ENCODE results near the gene AVPR2. TPM values are rescaled to one million over a fixed set of nuclear protein-coding genes. Genes with fewer than 3 reads are reported as not detected.

Gene AVPR2
- total RNA-seq, 1 donor from 2014 or later = not detected

DNA sequence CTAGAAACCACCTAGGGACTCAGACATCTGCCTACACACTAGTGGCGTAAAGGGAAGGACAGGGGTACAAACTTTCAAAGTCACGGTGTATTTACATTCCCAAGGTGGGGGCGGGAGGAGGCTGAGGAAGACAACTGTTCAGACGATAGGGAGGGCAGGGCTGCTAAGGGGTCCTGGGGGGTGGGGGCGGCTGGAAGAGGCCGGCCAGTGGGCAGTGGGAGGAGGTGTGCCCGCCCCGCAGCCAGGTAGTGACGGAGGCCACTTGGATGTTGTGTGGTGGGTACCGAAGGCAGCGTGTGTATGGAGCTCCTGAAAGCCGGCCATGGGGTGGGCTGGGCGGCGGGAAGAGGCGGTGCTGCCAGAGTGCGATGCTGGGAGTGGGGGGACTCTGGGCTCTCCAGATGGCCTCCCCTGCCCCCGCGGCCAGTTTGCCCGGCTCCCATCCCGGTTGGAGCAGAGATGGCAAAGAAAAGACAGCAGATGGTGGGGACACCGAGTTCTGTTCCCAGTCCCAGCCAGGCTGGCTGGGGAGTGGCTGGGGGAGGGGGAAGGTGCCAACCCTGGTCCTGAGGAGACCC is 42.7 kb upstream of the AVPR2 start:
- no peak for DNase-seq
- peaks cover 8% of the 10 kb centered on the region for H3K9me3 Mint-ChIP-seq (ENCODE audit: unreplicated experiment)
- peaks cover 4% of the 10 kb centered on the region for H3K27me3 Mint-ChIP-seq (ENCODE audit: unreplicated experiment)
- no peaks in the 10 kb centered on the region for H3K36me3 Mint-ChIP-seq (ENCODE audit: unreplicated experiment)
- TF ChIP-seq, protein P1, sequence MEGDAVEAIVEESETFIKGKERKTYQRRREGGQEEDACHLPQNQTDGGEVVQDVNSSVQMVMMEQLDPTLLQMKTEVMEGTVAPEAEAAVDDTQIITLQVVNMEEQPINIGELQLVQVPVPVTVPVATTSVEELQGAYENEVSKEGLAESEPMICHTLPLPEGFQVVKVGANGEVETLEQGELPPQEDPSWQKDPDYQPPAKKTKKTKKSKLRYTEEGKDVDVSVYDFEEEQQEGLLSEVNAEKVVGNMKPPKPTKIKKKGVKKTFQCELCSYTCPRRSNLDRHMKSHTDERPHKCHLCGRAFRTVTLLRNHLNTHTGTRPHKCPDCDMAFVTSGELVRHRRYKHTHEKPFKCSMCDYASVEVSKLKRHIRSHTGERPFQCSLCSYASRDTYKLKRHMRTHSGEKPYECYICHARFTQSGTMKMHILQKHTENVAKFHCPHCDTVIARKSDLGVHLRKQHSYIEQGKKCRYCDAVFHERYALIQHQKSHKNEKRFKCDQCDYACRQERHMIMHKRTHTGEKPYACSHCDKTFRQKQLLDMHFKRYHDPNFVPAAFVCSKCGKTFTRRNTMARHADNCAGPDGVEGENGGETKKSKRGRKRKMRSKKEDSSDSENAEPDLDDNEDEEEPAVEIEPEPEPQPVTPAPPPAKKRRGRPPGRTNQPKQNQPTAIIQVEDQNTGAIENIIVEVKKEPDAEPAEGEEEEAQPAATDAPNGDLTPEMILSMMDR (IDR thresholded peaks at IDR 0.05; ENCODE audit: partially characterized antibody, unreplicated experiment) = no peak
- H3K4me3 Mint-ChIP-seq (ENCODE audit: unreplicated experiment) = no peak overlapping the region
- H3K27ac Mint-ChIP-seq (ENCODE audit: unreplicated experiment) = no peak overlapping the region
- H3K4me1 Mint-ChIP-seq (ENCODE audit: low read depth, unreplicated experiment) = no peaks in the 10 kb centered on the region

DNA sequence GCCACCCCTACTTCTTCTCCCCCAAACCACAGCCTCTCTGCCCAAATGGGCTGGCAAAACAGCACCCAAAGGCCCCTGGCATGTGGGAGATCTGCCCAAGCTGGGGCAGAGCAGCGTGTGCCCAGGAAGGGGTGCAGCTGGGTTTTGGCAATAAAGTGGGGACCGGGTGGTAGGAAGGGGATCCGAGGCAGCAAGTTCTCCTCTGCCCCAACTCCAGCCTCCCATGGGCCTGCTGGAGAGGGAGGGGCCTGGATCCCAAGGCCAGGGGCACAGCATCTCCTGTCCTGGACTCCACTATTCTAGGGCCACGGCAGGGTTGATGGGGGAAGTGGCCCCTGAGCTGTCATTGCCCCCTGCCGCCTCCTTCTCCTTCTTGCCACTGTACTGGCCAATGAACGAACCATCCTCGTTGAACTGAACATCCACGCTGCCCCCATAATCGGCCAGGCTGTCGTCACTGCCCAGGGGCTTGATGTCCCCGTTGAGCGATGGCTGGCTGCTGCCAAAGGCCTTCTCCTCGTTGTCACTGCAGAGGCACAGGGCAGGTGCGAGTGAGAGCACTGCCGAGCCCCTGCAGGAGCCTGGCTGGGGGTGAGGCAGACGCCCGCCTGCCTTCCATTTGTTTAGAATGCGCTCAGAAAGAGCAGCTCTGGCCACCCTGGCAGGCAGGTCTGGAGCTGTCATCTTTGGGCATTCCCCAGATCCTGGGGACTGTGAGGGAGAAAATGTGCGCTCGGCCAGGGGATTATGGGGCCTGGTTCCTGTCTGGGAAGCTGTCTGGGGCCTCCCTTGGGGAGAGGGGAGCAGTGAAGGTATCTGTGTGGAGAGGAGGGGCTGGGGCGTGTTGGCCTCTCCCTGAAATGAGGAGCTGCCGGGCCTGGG is 41.9 kb upstream of the AVPR2 start:
- Mint-ChIP-seq H3K27ac (ENCODE audit: unreplicated experiment) (no peak overlapping the region), H3K27me3 (ENCODE audit: unreplicated experiment) (peaks cover 4% of the 10 kb centered on the region), H3K9me3 (ENCODE audit: unreplicated experiment) (peaks cover 8% of the 10 kb centered on the region), H3K36me3 (ENCODE audit: unreplicated experiment) (no peaks in the 10 kb centered on the region), H3K4me3 (ENCODE audit: unreplicated experiment) (no peak overlapping the region), H3K4me1 (ENCODE audit: low read depth, unreplicated experiment) (no peaks in the 10 kb centered on the region)
- TF ChIP-seq, protein P1 (IDR thresholded peaks at IDR 0.05; ENCODE audit: partially characterized antibody, unreplicated experiment) = no peak
- no peak for DNase-seq

DNA sequence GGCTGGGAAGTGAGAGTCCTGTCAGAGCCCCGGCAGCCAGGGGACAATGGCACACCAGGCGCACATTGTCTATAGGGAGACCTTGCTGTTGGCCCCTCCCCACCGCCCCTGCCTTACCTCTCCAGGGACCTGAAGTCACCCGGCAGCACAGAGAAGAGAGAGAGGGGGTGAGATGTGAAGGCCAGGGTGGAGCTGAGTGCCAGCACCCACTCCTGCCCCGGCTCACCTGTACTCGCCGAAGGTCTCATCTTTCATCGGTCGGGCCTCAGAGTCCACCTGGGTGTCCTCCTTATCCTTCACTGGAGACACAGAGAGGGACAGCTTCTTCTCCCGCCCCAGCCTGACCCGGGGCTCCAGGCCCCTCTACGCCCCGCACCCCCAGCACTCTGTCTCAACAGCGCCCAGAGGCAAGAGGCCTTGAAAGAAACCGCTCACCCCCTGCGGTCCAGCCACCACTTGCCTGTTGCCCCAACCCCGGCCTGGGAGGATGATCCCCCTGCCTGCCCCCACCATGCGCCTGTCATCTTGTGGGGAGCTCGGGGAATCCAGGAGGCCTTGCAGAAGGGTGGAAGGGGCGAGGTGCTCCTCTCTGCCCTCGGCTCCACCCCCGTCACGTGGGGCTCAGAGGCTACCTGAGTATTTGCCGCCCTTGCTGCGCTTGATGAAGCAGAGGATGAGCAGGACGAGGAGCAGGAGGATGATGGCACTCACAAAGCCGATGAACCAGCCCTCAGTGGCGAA is 41.1 kb upstream of the AVPR2 start:
- Mint-ChIP-seq H3K36me3 (ENCODE audit: unreplicated experiment) (no peaks in the 10 kb centered on the region), H3K9me3 (ENCODE audit: unreplicated experiment) (peaks cover 8% of the 10 kb centered on the region), H3K27ac (ENCODE audit: unreplicated experiment) (no peak overlapping the region), H3K4me3 (ENCODE audit: unreplicated experiment) (no peak overlapping the region), H3K4me1 (ENCODE audit: low read depth, unreplicated experiment) (no peaks in the 10 kb centered on the region), H3K27me3 (ENCODE audit: unreplicated experiment) (peaks cover 4% of the 10 kb centered on the region)
- DNase-seq = no peak
- TF ChIP-seq, protein P1 (IDR thresholded peaks at IDR 0.05; ENCODE audit: partially characterized antibody, unreplicated experiment) = no peak

DNA sequence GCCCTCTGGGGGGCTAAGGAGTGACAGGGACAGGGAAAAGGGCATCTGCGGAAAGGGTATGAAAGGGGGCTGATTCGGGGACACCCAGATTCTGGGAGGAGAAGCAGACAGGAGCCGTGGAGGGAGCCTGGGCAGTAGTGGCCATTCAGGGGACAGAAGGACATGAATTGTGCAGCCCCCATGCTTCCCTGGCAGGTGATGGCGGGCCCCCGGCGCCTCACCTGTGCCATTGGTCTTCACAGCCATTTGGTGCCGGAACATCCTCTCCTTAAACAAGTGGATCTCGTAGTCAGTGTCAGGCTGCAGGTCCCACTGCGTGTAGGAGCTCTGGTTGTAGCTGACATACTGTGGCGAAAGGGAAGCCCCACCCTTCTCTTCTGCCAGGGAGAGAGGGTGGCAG is 40.4 kb upstream of the AVPR2 start:
- DNase-seq = no peak
- H3K4me1 Mint-ChIP-seq (ENCODE audit: low read depth, unreplicated experiment) = no peaks in the 10 kb centered on the region
- H3K36me3 Mint-ChIP-seq (ENCODE audit: unreplicated experiment) = no peaks in the 10 kb centered on the region
- peaks cover 8% of the 10 kb centered on the region for H3K9me3 Mint-ChIP-seq (ENCODE audit: unreplicated experiment)
- H3K27me3 Mint-ChIP-seq (ENCODE audit: unreplicated experiment) = peaks cover 3% of the 10 kb centered on the region
- TF ChIP-seq, protein P1 (IDR thresholded peaks at IDR 0.05; ENCODE audit: partially characterized antibody, unreplicated experiment) = no peak
- H3K27ac Mint-ChIP-seq (ENCODE audit: unreplicated experiment) = no peak overlapping the region
- H3K4me3 Mint-ChIP-seq (ENCODE audit: unreplicated experiment) = no peak overlapping the region

Data from glutamatergic neuron (in vitro differentiated cells).